Epithelial cell of proximal tubule (primary cell): Measurements from ENCODE around the gene GSC2. TPM values are rescaled to one million over a fixed set of nuclear protein-coding genes. Genes with fewer than 3 reads are reported as not detected.

Experiments used
- DNase-seq: peaks from one replicate; pipeline ENCODE4 v3.0.0-alpha.2; 2011; ENCODE audit warnings: low read depth
- H3K4me3 ChIP-seq: 2 replicates; pipeline ENCODE4 v1.5.1; 2011; ENCODE audit warnings: low read depth, mild to moderate bottlenecking, low read length
- total RNA-seq: library from RNA; depleted of rRNA; stranded (reverse); fragments of >200 nt; gene quantifications from 2 replicates; pipeline ENCODE4 v1.2.3, GENCODE V29; 2015
- TF ChIP-seq, protein P1 (sequence below): conservative IDR thresholded peaks from 2 replicates; pipeline ENCODE4 v1.5.1; 2012; ENCODE audit warnings: low read depth, mild to moderate bottlenecking, low read length

GSC2 gene, protein sequence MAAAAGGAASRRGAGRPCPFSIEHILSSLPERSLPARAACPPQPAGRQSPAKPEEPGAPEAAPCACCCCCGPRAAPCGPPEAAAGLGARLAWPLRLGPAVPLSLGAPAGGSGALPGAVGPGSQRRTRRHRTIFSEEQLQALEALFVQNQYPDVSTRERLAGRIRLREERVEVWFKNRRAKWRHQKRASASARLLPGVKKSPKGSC
- not detected in 2 replicates for total RNA-seq

DNA sequence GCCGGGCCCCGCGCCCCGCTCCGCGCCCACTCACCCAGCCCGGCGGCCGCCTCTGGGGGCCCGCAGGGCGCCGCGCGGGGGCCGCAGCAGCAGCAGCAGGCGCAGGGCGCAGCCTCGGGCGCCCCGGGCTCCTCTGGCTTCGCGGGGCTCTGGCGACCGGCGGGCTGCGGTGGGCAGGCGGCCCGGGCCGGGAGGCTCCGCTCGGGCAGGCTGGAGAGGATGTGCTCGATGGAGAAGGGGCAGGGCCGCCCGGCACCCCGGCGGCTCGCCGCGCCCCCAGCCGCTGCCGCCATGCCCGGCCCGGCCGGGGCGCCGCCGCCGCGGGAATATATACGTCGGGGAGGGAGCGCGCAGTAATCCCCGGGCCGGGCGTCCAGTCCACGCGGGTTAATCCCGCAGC lies at the start of gene GSC2:
Gene GSC2, minus strand, starts transcription at position 302 of the 400 bp plus-strand sequence. Its CDS starts 9 bp downstream, at position 293.
- TF ChIP-seq, protein P1, sequence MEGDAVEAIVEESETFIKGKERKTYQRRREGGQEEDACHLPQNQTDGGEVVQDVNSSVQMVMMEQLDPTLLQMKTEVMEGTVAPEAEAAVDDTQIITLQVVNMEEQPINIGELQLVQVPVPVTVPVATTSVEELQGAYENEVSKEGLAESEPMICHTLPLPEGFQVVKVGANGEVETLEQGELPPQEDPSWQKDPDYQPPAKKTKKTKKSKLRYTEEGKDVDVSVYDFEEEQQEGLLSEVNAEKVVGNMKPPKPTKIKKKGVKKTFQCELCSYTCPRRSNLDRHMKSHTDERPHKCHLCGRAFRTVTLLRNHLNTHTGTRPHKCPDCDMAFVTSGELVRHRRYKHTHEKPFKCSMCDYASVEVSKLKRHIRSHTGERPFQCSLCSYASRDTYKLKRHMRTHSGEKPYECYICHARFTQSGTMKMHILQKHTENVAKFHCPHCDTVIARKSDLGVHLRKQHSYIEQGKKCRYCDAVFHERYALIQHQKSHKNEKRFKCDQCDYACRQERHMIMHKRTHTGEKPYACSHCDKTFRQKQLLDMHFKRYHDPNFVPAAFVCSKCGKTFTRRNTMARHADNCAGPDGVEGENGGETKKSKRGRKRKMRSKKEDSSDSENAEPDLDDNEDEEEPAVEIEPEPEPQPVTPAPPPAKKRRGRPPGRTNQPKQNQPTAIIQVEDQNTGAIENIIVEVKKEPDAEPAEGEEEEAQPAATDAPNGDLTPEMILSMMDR = no peak
- DNase-seq = no peak
- H3K4me3 ChIP-seq = no peak within 1 kb of the TSS

DNA sequence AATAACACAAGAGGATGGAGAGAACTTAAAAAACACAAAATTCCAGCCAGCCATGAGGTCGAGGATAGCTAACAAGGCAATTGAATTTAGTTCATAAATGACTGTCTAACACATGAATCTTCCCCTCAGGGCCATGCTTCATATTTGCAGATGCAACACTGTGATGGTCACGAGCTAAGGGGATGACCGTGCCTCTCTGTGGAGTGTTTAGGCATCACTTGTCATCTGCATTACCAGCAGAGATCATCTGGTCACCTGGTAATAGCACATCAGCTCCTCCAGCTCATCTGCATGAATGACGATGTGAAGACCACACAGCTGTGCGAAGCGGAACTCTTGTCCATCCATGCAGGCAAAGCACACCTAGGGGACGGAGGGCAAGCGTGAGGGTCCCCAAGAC lies 49.4 kb upstream of the GSC2 start:
- no peak overlapping the region for H3K4me3 ChIP-seq
- DNase-seq = no peak
- TF ChIP-seq, protein P1 = no peak

DNA sequence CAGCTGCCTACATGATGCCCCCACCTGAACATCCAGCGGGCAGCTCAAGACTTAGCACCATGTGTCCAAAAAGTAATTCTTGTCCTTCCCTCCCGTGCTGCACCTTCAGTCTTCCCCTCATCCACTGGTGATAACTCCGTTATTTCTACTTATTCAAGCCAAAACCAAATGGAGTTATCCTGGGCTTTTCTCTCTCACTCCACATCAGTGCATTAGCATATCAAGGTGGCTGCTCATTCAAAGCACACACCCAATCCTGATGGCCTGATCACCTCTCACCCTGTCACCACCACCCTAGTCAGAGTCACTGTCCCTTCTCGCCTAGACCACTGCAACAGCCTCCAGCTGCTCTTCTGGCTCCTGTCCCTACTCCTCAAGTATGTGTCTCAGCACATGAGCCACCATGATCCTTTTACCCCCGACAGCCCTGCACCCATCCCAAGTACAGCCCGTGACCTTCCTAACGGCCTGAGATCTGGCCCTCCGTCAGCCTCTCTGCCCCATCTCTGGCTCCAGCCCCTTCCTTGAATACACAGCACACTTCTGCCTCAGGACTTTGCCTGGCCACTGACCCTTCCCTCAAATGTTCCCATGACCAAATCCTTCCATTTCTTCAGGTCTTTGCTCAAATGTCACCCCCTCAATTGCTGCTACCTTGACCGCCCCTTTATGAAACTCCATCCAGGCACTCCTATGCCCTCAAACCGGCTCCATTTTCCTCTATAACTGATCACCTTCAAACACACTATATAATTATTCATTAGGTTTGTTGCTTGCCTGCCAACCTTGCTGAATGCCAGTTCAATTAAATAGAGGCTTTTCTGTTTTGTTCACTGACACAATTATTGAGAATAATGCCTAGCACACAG lies 48.1 kb upstream of the GSC2 start:
- TF ChIP-seq, protein P1 = no peak
- no peak for DNase-seq
- no peak overlapping the region for H3K4me3 ChIP-seq

DNA sequence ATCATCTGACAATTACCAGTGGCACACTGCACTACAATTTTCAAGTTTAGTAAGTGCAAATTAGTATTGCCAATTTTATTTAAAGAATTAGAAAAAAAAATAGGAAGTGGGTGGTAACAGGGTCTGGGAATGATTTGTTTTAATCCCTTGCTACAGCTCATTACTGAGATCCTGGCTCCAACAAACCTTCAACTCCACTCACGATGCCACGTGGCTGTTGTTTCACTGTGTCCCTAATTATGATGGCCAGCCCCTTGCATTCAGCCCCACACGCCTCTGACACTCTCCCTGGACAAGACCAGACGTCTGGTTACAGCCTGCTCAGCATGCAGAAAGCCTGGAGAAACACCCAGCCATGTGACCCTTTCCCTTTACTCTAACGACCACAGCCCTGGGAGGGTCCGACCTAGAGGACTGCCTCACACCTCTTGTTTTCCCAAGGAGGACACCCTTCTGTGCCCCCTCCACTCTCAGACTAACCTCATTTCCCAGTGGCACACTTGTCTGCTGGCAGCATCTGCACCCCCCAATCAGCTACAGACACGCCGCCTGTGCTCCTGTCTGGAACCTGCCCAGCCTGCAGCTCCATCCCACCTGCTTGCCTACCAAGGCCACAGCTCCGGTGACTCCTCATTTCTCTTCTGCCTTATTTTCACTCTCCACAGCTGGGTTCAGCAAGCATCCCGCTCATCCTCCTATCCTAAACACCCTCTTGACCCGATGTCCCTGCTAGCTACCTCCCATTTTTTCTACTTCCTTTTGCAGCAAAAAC lies 46.9 kb upstream of the GSC2 start:
- DNase-seq = no peak

GRCh38 chr22:19195796-19196731 lies 46.0 kb upstream of the GSC2 start:
- no peak overlapping the region for H3K4me3 ChIP-seq
- TF ChIP-seq, protein P1 = no peak
- DNase-seq = no peak

More for the DNA sequence above, 46.9 kb upstream of the GSC2 start:
- TF ChIP-seq, protein P1 = no peak
- no peak overlapping the region for H3K4me3 ChIP-seq
